ENCODE results near the gene OTUD7B.
A peak's percentile ranks its signal among the peaks of the same experiment; 100 is the strongest.

GRCh38 chr1:150010393-150011115 is at the start of gene OTUD7B:
- TF ChIP-seq POLR2A (IDR thresholded peaks at IDR 0.05; ENCODE audit: low read length) (peak; percentile 70), GATA1 (IDR thresholded peaks at IDR 0.05; ENCODE audit: low read depth, low read length) (no peak)

All from erythroblast (primary cell).